GM23338 (cell line): Measurements from ENCODE around the gene ACAD9.
"Not testable (repeated sequence)": the region's sequence is repeated elsewhere in the genome, so short reads cannot be mapped to it uniquely, and the experiment has no call there.

Experiments used
- CREB1 ChIP-seq: fragments of 250-450 bp; sonication (Bioruptor Pico); IDR thresholded peaks from 2 replicates; pipeline ENCODE4 v1.5.0; 2020; ENCODE audit warnings: low read depth, mild to moderate bottlenecking, moderate library complexity
- CTCF ChIP-seq, 2 experiments: fragments of 200-600 bp in 1 of 2; sonication (generic) in 1 of 2; conservative IDR thresholded peaks; 2 replicates each; pipeline versions ENCODE4 v1.5.1 to v1.6.1; 2016 to 2017; ENCODE audit warnings: antibody characterized with exemption in 2 of 2, low read depth in 2 of 2, mild to moderate bottlenecking in 2 of 2, moderate library complexity in 1 of 2
- EZH2 ChIP-seq: fragments of 200-600 bp; sonication (generic); IDR thresholded peaks from one replicate; pipeline ENCODE4 v1.8.0; 2017; ENCODE audit warnings: antibody characterized with exemption, mild to moderate bottlenecking, low read depth; ENCODE audit not compliant: unreplicated experiment
- EZH2phosphoT487 ChIP-seq: fragments of 200-600 bp; sonication (generic); IDR thresholded peaks from one replicate; pipeline ENCODE4 v1.8.1; 2018; ENCODE audit warnings: antibody characterized with exemption; ENCODE audit not compliant: unreplicated experiment
- JUNB ChIP-seq: IDR thresholded peaks from one replicate; pipeline ENCODE4 v1.6.1; 2016; ENCODE audit warnings: antibody characterized with exemption; ENCODE audit not compliant: unreplicated experiment
- NANOG ChIP-seq: IDR thresholded peaks from 2 replicates; pipeline ENCODE4 v1.6.1; 2016; ENCODE audit warnings: antibody characterized with exemption, borderline replicate concordance
- POLR2AphosphoS5 ChIP-seq: IDR thresholded peaks from 2 replicates; pipeline ENCODE4 v1.6.1; 2016; ENCODE audit warnings: antibody characterized with exemption, low read depth
- STAT1 ChIP-seq: IDR thresholded peaks from one replicate; pipeline ENCODE4 v1.6.1; 2016; ENCODE audit warnings: antibody characterized with exemption; ENCODE audit not compliant: unreplicated experiment
- ZNF331 ChIP-seq: fragments of 250-450 bp; sonication (Bioruptor Pico); IDR thresholded peaks from 2 replicates; pipeline ENCODE4 v1.5.0; 2020; ENCODE audit warnings: low read depth, mild to moderate bottlenecking, moderate library complexity
- TF ChIP-seq, protein P1 (sequence below): IDR thresholded peaks from one replicate; pipeline ENCODE4 v1.6.1; 2018; ENCODE audit warnings: antibody characterized with exemption; ENCODE audit not compliant: unreplicated experiment
- TF ChIP-seq, protein P2 (sequence below): IDR thresholded peaks from 2 replicates; pipeline ENCODE4 v1.6.1; 2016; ENCODE audit warnings: antibody characterized with exemption

- not testable (repeated sequence) for TF ChIP-seq CTCF (conservative IDR thresholded peaks at IDR 0.05; ENCODE audit: low read depth in 2 of 2); EZH2phosphoT487; CREB1 (CRISPR knock-in tag); JUNB; NANOG; POLR2AphosphoS5; ZNF331 (CRISPR knock-in tag); EZH2; STAT1
- TF ChIP-seq, protein P1, sequence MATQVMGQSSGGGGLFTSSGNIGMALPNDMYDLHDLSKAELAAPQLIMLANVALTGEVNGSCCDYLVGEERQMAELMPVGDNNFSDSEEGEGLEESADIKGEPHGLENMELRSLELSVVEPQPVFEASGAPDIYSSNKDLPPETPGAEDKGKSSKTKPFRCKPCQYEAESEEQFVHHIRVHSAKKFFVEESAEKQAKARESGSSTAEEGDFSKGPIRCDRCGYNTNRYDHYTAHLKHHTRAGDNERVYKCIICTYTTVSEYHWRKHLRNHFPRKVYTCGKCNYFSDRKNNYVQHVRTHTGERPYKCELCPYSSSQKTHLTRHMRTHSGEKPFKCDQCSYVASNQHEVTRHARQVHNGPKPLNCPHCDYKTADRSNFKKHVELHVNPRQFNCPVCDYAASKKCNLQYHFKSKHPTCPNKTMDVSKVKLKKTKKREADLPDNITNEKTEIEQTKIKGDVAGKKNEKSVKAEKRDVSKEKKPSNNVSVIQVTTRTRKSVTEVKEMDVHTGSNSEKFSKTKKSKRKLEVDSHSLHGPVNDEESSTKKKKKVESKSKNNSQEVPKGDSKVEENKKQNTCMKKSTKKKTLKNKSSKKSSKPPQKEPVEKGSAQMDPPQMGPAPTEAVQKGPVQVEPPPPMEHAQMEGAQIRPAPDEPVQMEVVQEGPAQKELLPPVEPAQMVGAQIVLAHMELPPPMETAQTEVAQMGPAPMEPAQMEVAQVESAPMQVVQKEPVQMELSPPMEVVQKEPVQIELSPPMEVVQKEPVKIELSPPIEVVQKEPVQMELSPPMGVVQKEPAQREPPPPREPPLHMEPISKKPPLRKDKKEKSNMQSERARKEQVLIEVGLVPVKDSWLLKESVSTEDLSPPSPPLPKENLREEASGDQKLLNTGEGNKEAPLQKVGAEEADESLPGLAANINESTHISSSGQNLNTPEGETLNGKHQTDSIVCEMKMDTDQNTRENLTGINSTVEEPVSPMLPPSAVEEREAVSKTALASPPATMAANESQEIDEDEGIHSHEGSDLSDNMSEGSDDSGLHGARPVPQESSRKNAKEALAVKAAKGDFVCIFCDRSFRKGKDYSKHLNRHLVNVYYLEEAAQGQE: not testable (repeated sequence)
- TF ChIP-seq, protein P2, sequence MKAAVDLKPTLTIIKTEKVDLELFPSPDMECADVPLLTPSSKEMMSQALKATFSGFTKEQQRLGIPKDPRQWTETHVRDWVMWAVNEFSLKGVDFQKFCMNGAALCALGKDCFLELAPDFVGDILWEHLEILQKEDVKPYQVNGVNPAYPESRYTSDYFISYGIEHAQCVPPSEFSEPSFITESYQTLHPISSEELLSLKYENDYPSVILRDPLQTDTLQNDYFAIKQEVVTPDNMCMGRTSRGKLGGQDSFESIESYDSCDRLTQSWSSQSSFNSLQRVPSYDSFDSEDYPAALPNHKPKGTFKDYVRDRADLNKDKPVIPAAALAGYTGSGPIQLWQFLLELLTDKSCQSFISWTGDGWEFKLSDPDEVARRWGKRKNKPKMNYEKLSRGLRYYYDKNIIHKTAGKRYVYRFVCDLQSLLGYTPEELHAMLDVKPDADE: not testable (repeated sequence)
Measured at GRCh38 chr3:128830762-128831161, 48.7 kb upstream of the ACAD9 start.
